Mucosa of stomach (tissue), 1 donor: ENCODE results near the gene OR2AE1.
A peak's percentile ranks its signal among the peaks of the same experiment; 100 is the strongest.

Experiments
- H3K27me3 ChIP-seq: one replicate; pipeline ENCODE4 v1.7.0; 2013; ENCODE audit warnings: mild to moderate bottlenecking, low read length; ENCODE audit not compliant: control insufficient read depth, insufficient read depth
- H3K36me3 ChIP-seq: one replicate; pipeline ENCODE4 v1.7.0; 2013; ENCODE audit warnings: low read length; ENCODE audit not compliant: control insufficient read depth, insufficient read depth
- H3K4me1 ChIP-seq: one replicate; pipeline ENCODE4 v1.7.0; 2013; ENCODE audit warnings: mild to moderate bottlenecking, low read length; ENCODE audit not compliant: control insufficient read depth, insufficient read depth
- H3K4me3 ChIP-seq: one replicate; pipeline ENCODE4 v1.7.0; 2013; ENCODE audit warnings: low read length
- H3K9ac ChIP-seq: one replicate; pipeline ENCODE4 v1.7.0; 2013; ENCODE audit warnings: mild to moderate bottlenecking, low read length, moderate library complexity
- H3K9me3 ChIP-seq: one replicate; pipeline ENCODE4 v1.7.0; 2013; ENCODE audit warnings: mild to moderate bottlenecking, low read length, moderate library complexity; ENCODE audit not compliant: control insufficient read depth
- donor health status: Pancreatic carcinoma.

The OR2AE1 gene

GRCh38 chr7:99828811-99829210 is 48.0 kb downstream of the OR2AE1 start:
- Histone ChIP-seq H3K36me3 (no peaks in the 10 kb centered on the region), H3K9me3 (no peaks in the 10 kb centered on the region), H3K4me1 (peaks cover 36% of the 10 kb centered on the region), H3K9ac (peak overlapping the region; percentile 49), H3K27me3 (no peaks in the 10 kb centered on the region), H3K4me3 (no peak overlapping the region)

- Histone ChIP-seq H3K36me3 (no peaks in the 10 kb centered on the region), H3K4me1 (peaks cover 42% of the 10 kb centered on the region)
Observed at GRCh38 chr7:99827040-99827778, 49.6 kb downstream of the OR2AE1 start.

More at GRCh38 chr7:99827040-99827778, 49.6 kb downstream of the OR2AE1 start:
- no peak overlapping the region for H3K9ac ChIP-seq
- no peak overlapping the region for H3K4me3 ChIP-seq
- H3K9me3 ChIP-seq: no peaks in the 10 kb centered on the region
- H3K27me3 ChIP-seq: no peaks in the 10 kb centered on the region
